Cardiac septum (tissue), 1 donor: ENCODE data around the gene TLCD3B. TPM values are rescaled to one million over a fixed set of nuclear protein-coding genes. Genes with fewer than 3 reads are reported as not detected.
A peak's percentile ranks its signal among the peaks of the same experiment; 100 is the strongest.
"Not testable (repeated sequence)": the region's sequence is repeated elsewhere in the genome, so short reads cannot be mapped to it uniquely, and the experiment has no call there.

ENCODE experiments used
- DNase-seq: peaks from one replicate; pipeline ENCODE4 v3.0.0-alpha.2; 2020; ENCODE audit warnings: low spot score
- intact Hi-C: fragments of 100-400 bp; cut with DNase I; formaldehyde crosslinking; loops from one replicate; pipeline ENCODE4 v1.14.0; 2022
- total RNA-seq: library from RNA; stranded (reverse); fragmentation: NEBNext Ultra II Directional; extraction: Animal tissue kit (Norgen Biotek cat#: 25700); gene quantifications from one replicate; pipeline ENCODE4 v1.2.1, GENCODE V29; 2021
- donor health status: DM: no; HTN: no; CAD: no.

Gene TLCD3B
- total RNA-seq, 1 donor from 2014 or later, result not detected

- no peak for DNase-seq
- intact Hi-C loops, result no loop called here
Measured at GRCh38 chr16:30063278-30063892, 32.3 kb upstream of the TLCD3B start.

- intact Hi-C loops, result no loop called here
- DNase-seq, result no peak
Measured at GRCh38 chr16:30060836-30061554, 29.9 kb upstream of the TLCD3B start.

- DNase-seq, result no peak
- intact Hi-C loops, result no loop called here
Measured at GRCh38 chr16:30060346-30060745, 29.3 kb upstream of the TLCD3B start.

DNA sequence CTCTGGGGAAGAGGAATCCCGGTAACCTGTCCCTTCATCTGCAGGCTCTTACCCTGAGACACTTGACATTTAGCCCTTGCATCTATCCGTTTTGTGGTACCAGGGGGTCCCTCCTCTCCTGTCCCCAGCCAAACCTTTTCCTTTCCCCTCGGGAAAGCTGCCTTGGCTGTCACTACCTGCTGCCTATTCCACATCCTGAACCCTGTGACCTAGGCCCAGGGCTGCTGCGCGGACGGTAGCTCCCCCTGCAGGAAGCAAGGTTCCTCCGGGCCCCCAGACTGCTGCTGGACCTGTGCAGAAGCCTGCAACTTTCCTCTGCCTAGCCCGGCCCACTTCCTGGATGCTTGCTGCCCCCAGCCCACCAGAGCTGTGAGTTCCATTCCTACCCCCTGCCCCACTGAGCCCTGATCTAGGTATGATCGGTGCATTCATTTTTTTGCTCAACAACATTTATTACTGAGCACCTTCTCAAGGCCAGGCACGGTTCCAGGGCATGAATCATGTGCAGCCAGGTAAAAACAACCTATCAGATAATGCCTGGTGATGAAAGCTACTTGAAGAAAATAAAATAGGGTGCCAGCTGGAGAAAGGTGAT lies 24.0 kb upstream of the TLCD3B start:
- intact Hi-C loops, result no loop called here
- DNase-seq, result no peak

DNA sequence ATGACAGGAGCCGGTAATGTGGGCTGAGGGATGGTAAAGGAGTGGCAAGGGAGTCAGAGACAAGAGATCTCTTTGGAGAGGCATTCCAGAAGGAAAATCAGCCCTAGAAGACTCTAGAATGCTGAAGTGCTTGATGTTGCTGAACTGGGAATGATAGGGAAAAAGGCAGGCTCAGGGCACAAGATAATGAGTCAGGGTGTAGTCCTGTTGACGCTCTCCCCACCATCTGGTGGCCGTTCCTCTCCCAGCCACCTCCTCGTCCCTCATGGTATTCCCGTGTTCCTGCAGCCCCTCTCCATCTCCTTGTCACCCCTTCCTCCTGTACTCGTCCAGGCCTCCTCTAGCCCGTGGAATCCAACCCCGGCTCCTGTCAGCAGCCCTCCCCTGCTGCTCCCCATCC lies 23.4 kb upstream of the TLCD3B start:
- DNase-seq, result no peak
- intact Hi-C loops, result no loop called here

DNA sequence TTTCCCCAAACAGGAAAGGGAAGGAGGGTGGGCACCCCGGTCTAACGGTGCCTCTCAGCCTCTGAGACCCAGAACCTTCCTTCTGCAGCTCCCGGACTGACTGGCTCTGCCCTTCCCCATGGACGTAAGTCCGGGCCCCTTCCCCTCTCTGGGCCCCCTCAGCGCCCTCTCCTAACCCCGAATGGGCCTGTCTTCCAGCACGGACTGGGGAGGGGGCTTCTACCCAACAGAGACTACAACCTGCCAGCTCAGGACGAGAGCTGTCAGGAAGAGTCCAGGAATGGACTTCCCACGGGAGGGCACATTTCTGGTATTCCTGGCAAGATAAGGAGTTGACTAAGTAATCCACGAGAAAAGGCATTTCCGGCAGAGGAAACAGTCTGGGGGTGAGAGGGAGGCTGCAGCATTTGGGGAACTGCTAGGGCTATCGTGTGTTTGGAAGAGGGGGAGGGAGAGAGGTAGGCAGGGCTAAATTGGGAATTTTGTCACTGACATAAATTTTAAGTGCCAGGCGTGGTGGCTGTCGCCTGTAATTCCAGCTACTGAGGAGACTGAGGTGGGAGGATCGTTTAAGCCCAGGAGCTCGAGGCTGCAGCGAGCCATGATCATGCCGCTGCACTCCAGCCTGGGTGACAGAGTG lies 22.4 kb upstream of the TLCD3B start:
- no peak for DNase-seq
- intact Hi-C loops, result no loop called here

DNA sequence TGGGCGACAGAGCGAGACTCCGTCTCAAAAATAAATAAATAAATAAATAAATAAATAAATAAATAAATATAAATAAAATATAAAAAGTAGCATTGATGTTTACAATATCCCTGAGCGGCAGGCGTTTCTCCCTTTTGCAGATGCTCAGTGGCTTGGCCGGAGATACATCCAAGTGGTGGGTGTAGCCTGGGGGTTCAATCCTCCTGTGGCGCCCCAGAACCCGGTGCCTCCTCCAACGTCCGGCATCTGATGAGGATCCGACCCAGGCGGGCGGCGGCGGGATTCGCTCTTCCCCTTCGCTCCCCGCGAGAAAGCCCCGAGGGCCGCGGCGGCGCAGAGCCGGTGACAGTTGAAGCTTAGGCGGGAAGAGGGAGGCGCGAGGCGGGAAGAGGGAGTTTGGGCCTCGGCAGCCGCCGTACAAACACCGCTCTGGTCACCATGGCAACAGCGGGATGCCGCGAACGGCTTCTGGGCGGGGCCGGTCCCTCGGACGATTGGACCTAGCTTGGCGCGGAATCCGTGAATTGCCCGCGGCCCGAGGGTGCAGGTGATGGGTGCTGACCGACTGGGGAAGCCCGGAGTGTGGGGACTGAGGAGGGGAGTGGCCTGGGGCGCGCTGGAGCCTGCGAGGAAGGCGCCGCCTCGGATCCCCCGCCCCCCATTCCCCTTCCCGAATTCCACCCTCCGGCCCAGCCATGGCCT lies 21.8 kb upstream of the TLCD3B start:
- peak; percentile 96 for DNase-seq
- intact Hi-C loops, result no loop called here

GRCh38 chr16:30051518-30051917 lies 20.4 kb upstream of the TLCD3B start:
- no peak for DNase-seq
- intact Hi-C loops, result no loop called here

DNA sequence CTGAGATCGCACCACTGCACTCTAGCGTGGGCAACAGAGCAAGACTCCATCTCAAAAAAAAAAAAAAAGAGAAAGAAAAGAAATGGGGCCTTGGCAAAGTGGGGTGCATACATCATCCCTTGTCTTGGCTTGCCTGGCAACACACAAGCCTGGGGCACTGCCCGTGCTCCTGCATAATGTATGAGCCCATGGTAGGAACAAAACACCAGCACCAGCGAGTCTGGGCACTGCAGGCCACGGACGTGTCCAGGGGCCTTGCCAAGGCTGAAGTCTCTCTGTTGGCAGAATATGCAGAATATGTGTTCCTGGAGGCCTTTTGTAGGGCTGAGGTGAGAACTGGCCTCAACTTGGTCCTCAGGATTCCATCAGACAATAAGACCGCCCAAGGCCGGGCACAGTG lies 18.8 kb upstream of the TLCD3B start:
- intact Hi-C loops, result no loop called here
- DNase-seq, result no peak

- intact Hi-C loops, result no loop called here
Measured at GRCh38 chr16:30046588-30046987, 15.5 kb upstream of the TLCD3B start.

GRCh38 chr16:30046178-30046577 lies 15.1 kb upstream of the TLCD3B start:
- intact Hi-C loops, result no loop called here
- no peak for DNase-seq

More at GRCh38 chr16:30046588-30046987, 15.5 kb upstream of the TLCD3B start:
- no peak for DNase-seq

DNA sequence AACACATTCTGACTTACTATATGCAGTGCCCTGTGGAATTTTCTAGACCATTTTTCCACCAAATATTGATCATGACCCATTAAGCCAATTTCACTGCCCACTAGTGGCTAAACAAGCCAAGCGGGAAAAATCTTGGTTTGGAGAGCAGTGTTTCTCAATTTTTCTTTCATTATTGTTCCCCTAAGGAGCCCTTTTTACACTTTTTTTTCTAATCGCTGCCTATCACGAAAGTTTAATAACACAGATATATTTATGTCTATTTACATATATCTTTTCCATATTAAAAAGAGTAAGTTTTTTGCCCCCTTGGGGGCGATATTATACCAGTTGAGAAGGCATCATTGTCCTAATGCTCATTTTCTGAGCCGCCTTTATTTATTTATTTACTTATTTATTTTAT lies 10.8 kb upstream of the TLCD3B start:
- DNase-seq, result no peak
- intact Hi-C loops, result no loop called here

GRCh38 chr16:30040690-30041089 lies 9.6 kb upstream of the TLCD3B start:
- intact Hi-C loops, DNase-seq: not testable (repeated sequence)

DNA sequence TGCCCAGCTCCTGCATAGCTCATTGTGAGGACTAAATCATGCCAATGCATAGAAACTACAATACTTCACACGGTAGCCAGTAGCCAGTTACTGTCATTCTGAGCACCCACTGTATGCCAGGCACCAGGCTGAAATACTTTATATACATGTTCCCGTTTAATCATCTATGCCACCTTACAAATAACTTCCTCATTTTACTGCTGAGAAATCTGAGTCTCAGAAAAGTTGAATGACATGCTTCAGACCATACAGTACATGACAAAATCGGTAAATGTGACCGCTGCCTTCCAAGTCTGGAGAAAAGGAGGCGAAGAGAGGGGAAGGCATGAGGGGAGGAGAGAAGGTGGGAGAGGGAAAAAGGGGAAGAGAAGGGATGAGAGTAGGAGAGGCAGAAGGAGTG lies 9.2 kb upstream of the TLCD3B start:
- no peak for DNase-seq
- intact Hi-C loops, result no loop called here

DNA sequence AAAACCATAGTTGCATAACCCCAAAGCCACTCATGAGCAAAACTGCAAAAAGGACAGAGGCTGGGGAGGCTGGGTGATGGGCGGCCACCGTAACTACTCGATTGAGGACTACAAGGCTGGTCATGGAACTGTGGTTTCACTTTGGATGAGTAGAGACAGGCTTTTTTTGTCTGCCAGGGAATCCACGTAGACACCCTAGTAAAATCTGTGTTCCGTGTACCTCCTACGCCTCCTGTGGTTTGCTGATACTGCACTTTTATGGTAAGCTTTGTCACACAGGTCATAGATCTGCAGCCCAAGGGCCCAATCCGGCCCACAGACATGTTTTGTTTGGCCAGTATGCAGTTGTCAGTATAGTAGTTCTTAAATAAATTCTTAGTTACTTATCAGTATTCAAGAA lies 2.2 kb upstream of the TLCD3B start:
- no peak for DNase-seq
- intact Hi-C loops, result no loop called here

- intact Hi-C loops, result no loop called here
- DNase-seq, result no peak
Measured at GRCh38 chr16:30032083-30032819, 1.2 kb upstream of the TLCD3B start.

GRCh38 chr16:30031477-30031918 lies 427 bp upstream of the TLCD3B start:
- intact Hi-C loops, result no loop called here

DNA sequence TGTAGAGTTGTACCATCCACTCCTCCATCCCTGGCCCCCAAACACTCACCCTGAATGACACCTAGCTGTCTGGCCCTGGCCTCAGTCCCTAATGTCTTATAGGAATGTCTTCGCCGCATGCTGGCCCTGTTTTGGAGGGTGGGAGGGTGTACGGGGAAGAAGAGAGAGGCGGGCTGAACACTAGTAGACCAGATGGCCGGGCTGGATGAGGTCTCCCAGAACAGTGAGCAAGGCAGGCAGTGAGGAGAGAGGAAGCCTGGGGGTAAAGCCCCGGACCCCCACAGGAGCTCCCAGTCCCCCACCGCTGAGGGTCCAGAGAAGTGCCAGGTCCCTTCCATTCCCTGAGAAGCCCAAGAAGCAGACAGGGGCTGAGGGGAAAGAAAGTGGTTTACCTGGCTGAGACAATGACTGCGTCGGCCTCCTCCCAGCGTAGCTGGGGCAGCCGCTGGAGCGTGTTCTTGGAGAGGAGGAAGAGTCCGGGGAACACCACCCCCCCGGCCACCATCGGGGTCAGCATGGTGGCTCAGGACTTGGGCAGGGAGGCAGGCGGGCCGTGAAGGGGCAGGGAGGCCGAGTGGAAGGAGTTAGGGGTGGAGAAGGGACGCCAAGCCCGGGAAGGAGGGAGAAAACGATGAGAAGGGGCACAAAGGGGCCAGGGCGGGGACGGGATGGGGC lies 923 bp downstream of the TLCD3B start:
- intact Hi-C loops, result no loop called here
- no peak for DNase-seq

More at GRCh38 chr16:30031477-30031918, 427 bp upstream of the TLCD3B start:
- DNase-seq, result no peak
